Left hindlimb (tissue), 1 donor: ENCODE results near the gene CLEC16A.
"Not testable (repeated sequence)": the region's sequence is repeated elsewhere in the genome, so short reads cannot be mapped to it uniquely, and the experiment has no call there.

Experiments
- DNase-seq: peaks from one replicate; pipeline ENCODE4 v3.0.0-alpha.2; 2018

CLEC16A gene

DNA sequence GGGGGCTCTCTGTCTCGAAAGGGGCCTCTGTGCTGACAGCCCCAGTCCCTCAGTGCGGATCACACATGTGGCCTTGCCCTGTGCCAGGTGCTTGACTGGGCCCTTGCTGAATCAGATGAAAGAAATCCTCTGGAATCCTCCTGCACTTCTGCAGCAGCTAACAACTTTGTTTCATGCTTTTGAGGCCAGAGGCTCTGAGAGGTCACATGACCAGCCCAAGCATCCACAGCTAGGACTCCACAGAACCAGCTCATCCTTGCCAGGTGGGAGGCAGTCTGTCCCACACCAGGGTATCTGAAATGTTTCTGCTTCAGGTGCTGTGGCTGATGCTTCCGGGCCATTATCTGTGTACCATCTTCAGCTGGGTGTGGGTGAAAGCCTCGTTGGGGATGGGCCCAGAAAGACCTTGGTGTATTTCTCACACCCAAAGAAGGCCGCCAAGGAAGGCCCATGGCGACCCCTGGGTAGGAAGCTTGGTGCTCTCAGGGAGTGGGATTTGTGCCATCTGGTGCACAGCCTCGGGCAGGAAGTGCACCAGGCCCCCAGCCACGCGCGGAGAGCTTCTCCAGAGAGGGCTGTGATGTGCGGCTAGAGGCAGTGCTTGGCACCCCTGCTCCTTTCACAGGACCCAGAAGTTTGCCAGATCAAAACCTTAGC, 143.8 kb downstream of the CLEC16A start:
- peak; percentile 15 for DNase-seq

DNA sequence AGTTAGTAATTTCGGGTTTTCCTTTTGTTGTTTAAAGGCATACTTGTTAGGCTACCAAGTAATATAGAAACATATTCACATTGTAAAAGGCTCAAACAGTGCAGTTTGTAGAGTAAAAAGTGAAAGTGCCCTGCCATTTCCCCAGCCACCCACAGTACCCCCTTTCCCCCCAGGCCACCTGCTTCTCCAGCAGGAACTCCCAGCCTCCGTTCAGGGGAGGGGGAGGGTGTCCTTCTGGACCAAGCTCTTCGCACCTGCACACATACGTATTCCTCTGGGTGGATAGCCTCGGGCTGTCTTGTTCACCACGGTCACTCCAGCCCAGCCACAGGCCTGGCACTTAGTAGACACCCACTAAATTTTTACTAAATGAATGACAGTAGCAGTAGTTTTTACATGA, 144.5 kb downstream of the CLEC16A start:
- peak; percentile 19 for DNase-seq

DNA sequence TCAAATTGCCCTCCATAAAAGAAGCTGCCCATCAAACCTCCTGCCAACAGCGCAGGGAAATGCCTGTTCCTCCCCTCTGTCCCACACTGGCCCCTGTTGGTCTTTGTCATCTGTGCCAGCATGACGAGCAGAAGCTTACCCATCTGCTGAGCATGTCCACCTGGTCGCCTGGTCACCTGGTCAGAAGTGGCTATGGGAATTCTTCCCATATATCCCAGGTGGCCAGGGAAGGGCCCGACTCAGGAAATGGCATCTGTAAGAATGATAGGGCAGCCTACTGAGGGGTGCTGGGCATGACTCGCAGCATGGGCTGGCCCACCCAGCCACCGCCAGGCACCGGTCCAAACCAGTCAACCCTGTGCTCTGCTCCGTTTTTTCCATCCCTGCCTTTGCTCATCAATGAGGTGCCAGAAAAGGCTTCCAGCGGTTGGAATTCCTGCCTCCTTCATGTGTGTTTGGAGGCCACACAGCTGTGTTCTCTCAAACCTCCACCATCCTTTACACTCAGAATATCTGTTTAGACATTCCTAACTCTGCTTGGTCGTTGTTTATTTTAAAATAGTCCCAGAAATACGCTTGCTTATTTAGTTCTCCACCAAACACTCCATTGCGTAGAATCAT, 145.2 kb downstream of the CLEC16A start:
- DNase-seq: peak; percentile 85

DNA sequence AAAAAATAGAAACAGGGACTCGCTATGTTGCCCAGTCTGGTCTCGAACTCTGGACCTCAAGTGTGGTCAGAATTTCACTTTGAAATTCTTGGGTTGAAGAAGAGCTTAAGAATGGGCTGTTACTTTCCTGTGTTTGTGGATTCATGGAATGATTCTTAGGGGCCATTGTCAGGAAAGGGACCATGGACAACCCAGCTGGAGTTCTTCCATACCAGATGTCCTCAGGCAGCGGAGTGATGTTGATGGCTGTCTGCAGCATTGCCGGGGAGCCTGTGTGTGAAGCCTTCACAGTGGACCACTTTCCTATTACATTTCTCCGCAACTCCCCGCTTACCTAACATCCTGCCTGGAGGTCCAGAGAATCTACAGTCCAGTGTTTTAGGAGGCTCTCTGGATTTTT, 145.9 kb downstream of the CLEC16A start:
- DNase-seq: no peak

DNA sequence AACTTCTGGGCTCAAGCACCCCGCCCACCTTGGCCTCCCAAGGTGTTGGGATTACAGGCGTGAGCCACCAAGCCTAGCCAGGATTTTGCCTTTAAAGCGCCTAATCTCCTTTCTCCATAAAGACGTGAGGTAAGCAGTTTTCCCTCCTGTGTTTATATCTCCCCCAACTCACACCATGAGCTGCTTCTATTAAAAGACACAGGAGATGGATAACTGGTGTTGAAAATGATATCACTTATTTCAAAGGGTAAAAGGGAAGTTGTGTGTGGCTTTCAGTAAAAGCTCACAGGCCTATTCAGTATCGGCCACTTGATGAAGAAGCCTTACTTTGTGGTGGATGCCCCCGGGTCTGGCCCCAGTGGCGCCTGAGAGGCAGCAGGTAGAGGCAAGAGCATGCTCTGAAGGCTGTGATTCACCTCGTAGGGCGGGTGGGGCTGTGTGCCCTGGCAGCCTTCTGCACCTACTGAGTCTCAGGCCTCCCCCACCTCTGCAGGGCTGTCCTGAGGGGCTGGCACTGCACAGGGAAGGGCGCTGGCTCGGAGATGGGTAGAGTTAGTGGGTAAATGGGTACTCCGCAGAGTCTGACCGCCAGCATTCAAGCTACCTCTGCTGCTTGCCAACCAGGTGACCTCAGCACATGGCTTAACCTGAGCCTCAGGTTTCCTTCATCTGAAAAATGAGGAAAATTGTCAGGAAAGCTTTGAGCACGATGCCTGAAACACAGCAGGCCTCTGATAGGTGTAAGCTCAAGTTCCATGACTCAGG, 146.8 kb downstream of the CLEC16A start:
- DNase-seq: no peak

DNA sequence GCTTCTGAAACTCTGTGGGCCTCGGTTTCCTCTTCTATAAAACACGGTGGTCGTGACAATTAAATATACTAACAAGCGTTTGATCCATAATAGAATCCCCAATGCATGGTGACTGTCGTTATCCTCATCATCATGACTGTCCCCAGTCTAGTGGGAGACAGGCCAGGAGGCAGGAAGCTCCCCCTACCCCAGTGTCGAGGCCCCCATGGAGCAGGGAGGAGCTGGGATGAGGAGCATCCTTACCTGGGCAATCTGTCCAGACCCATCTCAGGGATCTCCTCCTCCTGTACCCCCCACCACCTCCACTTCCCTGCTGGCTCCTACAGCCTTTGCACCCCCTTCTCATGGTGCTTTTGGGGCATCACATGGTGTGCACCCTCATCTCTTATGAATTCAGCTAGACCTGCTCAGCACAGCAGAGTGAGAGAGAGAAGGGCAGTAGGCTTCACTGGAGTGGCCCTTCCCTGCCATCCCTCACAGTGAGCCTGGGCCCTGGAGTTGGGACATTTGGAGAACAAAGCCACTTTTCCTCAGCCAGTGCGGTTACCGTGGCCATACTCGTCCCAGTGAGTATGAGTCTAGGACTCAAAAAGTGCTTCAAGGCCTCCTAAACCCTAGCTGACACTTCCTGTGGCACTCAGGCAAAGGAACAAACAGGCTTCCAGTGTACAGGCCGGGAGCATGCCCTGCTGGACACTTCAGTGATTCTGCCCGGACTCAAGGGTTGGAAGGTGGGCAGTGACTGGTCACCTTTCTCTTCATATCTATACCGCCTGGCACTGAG, 148.6 kb downstream of the CLEC16A start:
- peak; percentile 24 for DNase-seq

DNA sequence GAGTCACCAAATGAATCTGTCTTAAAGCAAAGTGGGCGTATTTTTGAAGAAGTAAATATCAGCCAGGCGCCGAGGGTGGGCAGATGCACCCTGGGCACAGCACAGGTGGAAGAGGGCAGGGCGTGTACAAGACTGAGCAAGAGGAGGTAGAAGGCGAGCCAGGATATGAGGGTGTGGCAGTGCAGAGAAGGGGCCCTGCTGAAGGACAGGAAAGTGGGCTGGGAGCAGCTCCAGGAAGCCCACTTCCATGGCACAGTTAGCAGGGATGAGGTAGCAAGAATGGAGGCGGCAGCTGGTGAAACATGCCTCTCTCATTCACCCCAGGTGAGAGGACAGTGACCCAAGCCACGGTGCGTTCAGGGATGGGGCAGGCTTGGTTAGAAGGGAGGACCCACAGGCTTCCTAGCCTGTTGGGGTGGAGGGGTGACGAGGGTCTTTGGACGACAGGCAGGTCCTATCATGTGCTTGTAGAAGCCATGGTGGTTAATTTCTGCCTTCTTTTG, 149.3 kb downstream of the CLEC16A start:
- DNase-seq: peak; percentile 15

DNA sequence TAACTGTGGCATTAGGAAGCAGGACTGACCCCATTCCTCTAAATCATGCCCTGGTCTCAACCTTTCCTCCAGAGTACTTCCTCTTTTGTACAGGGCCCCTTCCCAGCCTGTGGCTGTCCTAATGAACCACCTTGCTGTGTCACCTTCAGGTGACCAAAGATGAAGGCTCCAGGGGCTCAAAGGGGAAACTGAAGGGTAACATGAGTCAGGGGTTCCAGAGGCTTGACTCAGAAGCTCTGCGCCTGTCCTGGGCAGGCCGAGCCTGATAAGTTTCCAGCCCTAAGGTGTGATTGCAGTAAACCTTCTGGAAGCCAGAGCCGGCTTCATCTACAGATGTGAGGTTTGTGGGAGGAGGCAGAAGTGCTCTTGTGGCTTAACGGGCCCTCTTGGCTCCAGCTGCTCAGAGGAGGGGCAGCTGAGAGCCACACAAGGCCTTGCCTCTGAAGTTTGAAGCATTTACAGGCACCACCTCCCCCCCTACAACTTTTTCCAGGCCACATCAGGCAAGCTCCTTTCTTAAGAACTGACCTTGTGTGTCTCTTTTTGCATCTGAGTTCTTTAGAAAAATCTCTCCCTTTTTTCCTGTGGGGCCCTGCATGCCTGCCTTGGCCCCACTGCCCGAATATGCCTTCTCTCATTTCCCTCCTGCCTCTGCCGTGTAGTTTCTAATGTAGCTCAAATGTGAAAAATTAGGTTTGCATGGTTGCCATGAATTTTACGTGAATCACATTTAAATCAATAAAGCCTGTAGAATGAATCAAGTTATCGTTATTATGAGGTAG, 149.9 kb downstream of the CLEC16A start:
- DNase-seq: peak; percentile 71

DNA sequence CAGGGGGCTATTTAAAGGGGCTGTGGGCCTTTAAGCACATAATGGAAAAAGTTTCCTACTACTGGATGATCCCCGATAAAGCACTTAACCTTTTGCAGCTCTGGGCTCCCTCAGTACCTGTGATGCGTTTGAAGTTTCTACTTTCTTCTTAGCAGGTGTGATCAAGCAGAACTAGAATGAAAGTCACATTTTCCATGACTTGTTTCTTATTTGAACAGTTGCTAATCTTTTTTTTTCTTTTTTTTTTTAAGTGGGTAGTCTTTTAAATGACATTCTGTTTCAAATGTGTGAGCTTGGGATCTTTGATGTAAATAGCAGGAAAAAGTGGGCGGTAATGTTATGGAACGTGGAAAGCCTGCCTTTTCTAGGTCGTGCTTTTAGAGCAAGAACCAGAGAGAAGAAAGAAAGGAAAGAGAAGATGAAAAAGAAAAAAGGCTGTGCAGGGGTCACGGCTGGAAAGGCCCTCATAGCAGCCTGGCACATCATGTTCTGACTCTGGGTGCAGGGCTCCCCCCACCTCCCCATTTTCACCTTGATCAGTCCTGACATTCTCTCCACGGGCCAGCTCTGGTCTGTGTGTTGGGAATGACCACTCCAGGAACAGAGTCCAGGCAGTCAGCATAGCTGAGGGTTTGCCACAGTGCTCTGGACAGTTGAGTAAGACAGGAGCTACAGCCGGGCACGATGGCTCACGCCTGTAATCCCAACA, 150.6 kb downstream of the CLEC16A start:
- DNase-seq: no peak

DNA sequence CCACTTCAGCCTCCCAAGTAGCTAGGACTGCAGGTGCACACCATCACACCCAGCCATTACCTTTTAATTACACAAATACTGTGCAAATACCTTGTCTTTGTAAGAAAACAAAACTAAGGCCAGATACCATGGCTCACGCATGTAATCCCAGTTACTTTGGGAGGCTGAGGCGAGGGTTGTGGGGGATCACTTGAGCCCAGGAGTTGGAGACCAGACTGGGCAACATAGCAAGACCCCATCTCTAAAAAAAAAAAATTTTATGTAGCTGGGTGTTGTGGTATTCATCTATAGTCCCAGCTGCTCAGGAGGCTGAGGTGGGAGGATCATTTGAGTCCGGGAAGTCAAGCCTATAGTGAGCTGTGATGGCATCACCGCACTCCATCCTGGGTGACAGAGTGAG, 151.6 kb downstream of the CLEC16A start:
- DNase-seq: no peak

DNA sequence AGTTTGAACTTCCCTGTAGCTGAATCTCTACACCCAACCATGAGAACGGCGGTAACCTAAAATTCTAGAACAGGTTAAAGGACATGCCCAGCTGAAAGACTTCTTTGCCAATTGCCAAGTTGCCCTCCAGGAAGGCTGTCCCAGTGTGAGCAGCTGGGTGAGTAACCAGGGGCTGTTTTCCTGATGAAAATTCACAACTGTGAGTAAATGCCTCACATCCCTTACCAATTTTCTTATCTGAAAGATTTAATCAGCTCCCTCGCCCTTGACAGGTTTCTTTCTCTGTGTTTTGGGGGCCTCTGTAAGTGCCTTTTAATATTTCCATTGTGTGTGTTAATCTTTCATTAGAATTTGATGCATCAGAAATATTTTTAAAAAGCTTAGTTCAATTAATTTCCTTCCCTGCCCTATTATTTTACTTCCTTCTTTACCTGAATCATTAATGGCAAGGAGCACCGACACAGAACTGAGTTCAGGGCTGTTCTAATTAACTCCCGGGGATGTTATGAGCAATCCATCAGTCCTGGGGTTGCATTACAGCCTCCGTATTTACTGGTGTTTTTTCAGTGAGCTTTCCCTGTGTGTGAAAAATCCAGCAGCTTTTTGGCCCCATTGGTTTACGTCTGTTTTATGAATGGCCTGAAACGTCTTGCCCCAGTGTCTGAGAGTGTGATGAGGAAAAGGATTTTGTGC, 152.9 kb downstream of the CLEC16A start:
- no peak for DNase-seq

DNA sequence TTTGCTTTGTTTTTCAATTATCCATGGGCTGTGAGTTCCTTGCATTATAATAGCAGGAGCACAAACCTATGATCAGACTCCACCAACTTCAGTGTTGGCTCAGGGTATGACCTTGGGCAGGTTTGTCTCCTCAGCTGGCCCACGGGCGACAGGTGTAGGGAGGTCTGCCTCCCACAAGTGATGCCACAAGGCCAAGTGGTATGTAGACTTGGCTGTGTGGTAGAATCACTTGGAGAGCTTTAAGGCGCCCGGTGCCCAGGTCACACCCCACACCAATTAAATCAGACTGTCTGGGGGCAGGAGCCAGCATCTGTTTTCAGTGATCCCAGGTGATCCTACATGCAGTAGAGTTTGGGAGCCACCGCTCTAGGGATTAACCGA, 153.4 kb downstream of the CLEC16A start:
- no peak for DNase-seq

DNA sequence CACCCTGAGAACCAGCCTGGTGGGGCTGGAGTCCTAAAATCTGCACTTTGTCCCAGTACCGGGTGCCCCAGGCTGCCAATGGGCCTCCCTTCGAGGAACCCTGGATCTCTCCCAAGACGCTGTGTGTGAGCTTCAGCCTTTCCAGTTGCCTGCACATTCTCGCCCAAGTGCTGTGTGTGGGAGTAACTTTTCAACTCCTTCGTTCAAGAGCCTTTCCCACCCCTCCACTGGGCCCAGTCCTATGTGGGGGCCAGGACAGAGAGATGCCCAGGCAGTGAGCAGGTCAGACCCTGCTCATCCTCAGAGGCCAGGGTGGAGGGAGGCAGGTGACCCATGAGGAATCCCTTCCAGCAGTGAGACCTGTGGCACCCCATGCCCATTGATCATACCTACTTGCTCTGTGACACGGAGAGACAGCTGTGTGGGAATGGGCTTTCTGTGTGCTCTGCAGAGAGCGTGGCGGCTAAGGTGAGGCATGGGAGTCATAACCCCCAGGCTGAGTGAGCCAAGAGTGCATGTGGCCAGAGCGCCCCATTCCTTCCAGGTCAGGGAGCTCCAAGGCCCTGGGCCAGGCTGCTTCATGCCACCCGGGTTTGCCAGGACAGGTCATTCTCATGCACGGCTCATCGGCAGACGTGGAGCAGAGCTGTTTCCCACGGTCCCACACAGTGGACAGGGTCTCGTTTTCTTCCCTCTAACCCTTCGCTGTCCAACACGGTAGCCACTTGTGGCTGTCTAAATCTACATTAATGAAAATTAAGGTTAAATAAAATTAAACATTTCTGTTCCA, 154.4 kb downstream of the CLEC16A start:
- no peak for DNase-seq

DNA sequence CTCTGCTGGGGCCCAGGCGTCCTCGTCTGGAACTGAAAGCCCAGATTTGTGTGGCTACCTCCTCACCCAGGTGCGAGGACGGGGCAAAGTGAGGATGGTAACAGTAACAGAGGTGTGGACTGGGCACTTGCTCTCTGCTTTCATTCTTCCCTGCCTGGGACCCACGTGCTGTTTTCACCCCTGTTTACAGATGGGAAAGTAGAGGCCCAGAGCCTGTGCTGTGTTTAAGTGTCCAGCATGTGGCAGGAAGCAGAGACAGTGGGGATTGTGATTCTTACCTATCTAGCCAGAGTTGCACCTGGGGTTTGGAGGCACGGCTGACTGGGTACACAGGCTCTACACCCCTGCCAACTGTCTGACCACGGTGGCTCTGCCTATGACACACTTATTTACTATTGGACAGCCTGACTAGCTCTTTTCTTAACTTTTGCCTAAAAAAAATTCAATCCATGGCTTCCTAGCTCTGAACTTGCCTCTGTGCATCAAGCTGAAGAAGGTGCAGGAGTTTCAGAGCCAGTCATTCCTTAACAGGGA, 155.4 kb downstream of the CLEC16A start:
- DNase-seq: no peak

DNA sequence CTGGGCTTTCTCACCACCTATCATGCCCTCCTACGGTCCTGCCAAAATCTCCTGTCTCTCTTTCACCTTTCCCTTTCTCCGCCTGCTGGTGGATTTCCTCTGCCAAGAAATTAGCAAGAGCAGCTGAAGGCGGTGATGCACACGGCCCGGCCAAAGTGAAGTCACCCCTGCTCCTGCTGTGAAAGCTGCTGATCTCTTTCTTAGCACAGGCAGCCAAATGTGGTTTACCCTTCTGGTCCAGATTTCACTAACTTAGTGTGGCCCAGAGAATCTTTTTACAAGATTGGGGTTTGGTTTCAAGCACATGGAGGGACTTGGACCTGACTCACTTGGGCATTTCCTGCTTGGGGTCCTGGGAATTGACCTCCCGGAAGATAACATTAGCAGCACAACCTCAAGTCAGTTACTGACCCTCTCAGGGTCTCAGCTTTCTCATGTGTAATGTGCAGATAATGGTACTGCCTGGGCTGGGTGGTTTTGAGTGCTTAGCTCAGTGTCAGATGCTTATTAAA, 155.9 kb downstream of the CLEC16A start:
- DNase-seq: peak; percentile 72

DNA sequence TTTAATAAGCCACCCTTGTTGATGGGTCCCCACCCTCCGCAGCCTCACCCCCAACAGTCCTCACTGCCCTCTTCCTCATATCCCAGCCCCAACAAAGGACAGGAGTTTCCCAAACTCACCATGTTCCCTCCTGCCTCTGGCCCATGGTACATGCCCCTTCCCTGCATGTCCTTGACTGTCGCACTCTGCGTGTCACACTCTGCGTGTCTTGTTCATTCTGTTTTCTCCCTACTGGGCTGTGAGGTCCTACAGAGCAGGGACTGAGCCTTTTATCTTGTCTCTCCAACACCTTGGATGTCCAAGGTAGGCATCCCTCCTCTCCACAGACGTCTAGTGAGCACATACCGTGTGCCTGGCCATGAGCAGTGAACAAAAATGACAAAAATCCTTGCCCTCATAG, 156.9 kb downstream of the CLEC16A start:
- DNase-seq: no peak

DNA sequence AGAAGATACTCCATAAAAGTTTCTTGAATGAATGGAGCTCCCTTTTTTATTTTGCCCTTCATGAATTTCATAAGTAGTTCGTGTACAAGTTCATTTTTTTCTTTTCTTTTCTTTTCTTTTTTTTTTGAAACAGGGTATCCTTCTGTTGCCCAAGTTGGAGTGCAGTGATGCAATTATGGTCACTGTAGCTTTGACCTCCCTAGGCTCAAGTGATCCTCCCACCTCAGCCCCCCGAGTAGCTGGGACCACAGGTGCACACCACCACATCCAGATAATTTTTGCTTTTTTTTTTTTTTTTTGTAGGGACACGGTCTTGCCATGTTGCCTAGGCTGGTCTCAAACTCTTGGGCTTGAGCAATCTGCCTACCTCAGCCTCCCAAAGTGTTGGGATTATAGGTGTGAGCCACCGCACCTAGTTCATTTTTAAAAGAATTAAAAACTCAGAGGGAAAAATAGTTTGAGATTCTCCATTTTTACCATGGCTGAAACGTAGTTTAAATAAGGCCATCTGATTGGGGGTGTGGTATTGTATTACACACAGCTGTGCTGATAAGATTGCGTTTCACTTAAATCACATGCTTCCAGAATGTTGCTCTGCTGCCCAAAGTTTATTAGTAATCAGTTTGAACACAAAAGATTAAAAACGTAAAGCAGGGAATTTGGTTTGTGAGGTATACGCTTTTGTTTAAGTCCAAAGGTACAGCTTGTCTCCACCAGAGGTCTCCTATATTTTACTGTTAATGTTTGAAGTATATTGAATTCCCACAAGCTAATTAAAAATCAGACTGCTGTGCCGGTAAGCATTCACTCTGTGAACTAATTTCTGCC, 157.5 kb downstream of the CLEC16A start:
- no peak for DNase-seq

DNA sequence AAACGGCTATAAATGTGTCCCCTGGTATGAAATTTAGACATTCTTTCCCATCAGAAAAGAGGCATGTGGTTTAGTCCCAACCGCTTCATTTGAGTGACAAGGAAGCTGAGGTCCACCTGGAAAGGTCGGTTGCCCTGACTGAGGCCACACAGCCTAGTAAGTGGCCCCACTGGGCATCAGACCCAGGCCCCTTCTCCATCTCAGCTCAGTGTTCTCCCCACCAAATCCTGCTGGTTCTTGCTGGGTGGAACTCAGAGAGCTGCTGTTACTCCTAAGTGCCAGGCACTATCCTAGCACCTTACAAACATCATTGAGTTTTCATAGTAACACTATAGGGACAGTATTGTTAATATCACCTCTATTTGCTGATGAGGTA, 158.1 kb downstream of the CLEC16A start:
- no peak for DNase-seq

DNA sequence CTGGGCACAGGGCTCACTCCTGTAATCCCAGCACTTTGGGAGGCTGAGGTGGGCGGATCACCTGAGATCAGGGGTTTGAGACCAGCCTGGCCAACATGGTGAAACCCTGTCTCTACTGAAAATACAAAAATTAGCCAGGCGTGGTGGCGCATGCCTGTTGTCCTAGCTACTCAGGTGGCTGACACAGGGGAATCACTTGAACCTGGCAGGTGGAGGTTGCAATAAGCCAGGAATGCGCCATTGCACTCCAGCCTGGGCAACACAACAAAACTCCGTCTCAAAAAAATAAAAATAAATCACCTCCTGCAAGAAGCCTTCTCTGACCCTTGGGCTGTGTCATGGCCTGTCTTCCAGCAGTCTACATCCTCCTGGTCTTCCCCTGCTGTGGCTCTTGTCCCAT, 158.9 kb downstream of the CLEC16A start:
- DNase-seq: not testable (repeated sequence)
